ENCODE data around the gene SLC24A3. TPM values are rescaled to one million over a fixed set of nuclear protein-coding genes. Genes with fewer than 3 reads are reported as not detected.

SLC24A3 gene
- total and polyA plus RNA-seq, 2 experiments from 2014 or later = not detected

DNA sequence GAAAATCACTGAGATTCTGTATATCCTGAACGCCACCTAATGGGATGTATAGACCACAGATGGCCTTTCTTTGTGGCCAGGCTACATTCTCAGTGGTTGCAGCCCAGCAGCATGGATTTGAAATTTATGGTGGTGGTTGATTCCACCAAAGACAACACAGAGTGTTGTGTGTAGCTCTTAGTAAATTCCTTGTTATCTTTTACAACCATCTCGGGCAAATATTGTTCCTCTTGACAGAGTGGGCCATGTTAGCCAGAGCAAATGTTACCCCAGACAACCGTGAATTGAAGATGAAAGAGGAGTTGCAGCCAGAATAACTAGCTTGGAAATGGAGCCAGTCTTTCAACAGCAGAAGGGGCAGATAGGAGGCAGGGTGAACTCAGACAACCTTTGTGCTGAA, 39.5 kb downstream of the SLC24A3 start:
- no peaks in the 10 kb centered on the region for H4K20me1 ChIP-seq (ENCODE audit: insufficient read depth)
- H3K9me3 ChIP-seq (ENCODE audit: low read depth) = no peaks in the 10 kb centered on the region
- H3F3A ChIP-seq (ENCODE audit: insufficient read depth) = no peaks in the 10 kb centered on the region
- H3K4me1 ChIP-seq (ENCODE audit: insufficient read depth) = no peaks in the 10 kb centered on the region
- H3K36me3 ChIP-seq (ENCODE audit: low read depth) = no peaks in the 10 kb centered on the region
- no peak for DNase-seq
- no peaks in the 10 kb centered on the region for H3K9me2 ChIP-seq (ENCODE audit: insufficient read depth)
- H3K4me3 ChIP-seq = no peak overlapping the region
- 18 to 29% methylated on average over 3 of the region's 3 CpGs for WGBS, 2 experiments (ENCODE audit: low coverage in 1 of 2, low lambda C conversion rate in 2 of 2, missing lambda C conversion rate in 2 of 2)
- TF ChIP-seq EZH2phosphoT487 (IDR thresholded peaks at IDR 0.05; ENCODE audit: insufficient read depth, low read depth) (no peak), EZH2 (IDR thresholded peaks at IDR 0.05; ENCODE audit: insufficient read depth, poor library complexity, severe bottlenecking) (no peak)
- H3K79me2 ChIP-seq (ENCODE audit: insufficient read depth) = no peaks in the 10 kb centered on the region
- no peaks in the 10 kb centered on the region for H3K27me3 ChIP-seq (replicated peaks; ENCODE audit: insufficient read depth)
- H2AFZ ChIP-seq = no peak overlapping the region
- H3K9ac ChIP-seq = no peak overlapping the region
- in situ Hi-C loops (cut with MboI) = no loop called here
- H3K27ac ChIP-seq = no peak overlapping the region
- H3K4me2 ChIP-seq (ENCODE audit: unreplicated experiment) = no peak overlapping the region

DNA sequence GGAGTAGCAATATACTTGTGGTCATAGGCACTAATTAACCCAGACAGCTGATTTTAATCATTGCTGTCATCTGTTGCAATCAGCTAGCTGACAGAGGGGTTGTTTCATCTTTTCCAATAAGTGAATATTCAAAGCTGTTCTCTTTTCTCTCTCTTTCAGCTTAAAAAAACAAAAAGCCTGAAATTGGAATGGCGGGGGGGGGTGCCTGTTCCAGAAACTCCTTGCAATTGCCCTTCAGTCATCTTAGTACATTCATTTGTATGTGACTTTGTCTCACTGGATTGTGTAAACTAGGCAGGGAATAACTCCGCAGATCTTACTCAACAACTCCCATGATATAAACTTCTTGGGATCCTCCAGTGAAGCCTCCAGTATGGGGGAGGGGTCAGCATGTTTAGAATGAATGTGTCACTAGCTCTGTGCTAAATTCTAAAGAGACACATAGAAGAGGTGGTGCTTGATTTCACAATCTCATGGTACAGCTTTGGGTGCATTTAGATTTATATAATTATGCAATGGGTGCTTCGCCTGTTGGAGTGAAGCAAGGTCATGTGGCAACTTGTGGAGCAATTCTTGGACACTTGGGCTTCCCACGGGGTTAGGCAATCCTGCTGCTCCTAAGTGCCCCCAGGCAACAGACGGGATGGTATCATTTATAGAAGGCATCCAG, 40.1 kb downstream of the SLC24A3 start:
- no peak overlapping the region for H3K4me3 ChIP-seq
- H3K4me1 ChIP-seq (ENCODE audit: insufficient read depth) = no peaks in the 10 kb centered on the region
- in situ Hi-C loops (cut with MboI) = no loop called here
- H3K27me3 ChIP-seq (replicated peaks; ENCODE audit: insufficient read depth) = no peaks in the 10 kb centered on the region
- H3K4me2 ChIP-seq (ENCODE audit: unreplicated experiment) = no peak overlapping the region
- no peak overlapping the region for H3K9ac ChIP-seq
- no peak overlapping the region for H2AFZ ChIP-seq
- H3F3A ChIP-seq (ENCODE audit: insufficient read depth) = no peaks in the 10 kb centered on the region
- H4K20me1 ChIP-seq (ENCODE audit: insufficient read depth) = no peaks in the 10 kb centered on the region
- peak; percentile 55 for DNase-seq
- no peaks in the 10 kb centered on the region for H3K9me2 ChIP-seq (ENCODE audit: insufficient read depth)
- no peak overlapping the region for H3K27ac ChIP-seq
- H3K9me3 ChIP-seq (ENCODE audit: low read depth) = no peaks in the 10 kb centered on the region
- 2% methylated on average over 5 of the region's 5 CpGs for WGBS, 2 experiments (ENCODE audit: low coverage in 1 of 2, low lambda C conversion rate in 2 of 2, missing lambda C conversion rate in 2 of 2)
- no peak for TF ChIP-seq EZH2 (IDR thresholded peaks at IDR 0.05; ENCODE audit: insufficient read depth, poor library complexity, severe bottlenecking)
- TF ChIP-seq EZH2phosphoT487 (IDR thresholded peaks at IDR 0.05; ENCODE audit: insufficient read depth, low read depth) = no peak
- H3K79me2 ChIP-seq (ENCODE audit: insufficient read depth) = no peaks in the 10 kb centered on the region
- H3K36me3 ChIP-seq (ENCODE audit: low read depth) = no peaks in the 10 kb centered on the region

DNA sequence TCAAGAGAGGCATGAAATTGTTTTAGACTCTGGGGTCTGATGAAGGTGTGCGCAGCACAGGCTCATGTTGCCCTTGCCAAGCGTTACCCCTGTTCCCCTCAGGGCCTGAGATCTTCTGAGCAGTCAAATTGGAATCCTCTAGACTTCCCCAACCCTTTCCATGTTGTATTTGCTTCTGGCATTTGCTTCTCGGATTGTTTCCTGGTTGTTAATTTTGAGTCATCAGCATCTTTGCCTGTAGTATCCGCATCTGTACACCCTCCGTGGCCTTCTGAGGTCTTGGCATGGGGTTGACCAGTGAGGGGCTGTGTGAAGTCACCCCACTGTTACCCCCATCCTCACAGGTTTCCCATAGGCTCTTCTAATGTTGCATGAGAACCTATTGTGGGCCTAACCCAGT, 40.9 kb downstream of the SLC24A3 start:
- Histone ChIP-seq H3F3A (ENCODE audit: insufficient read depth) (no peaks in the 10 kb centered on the region), H3K27ac (no peak overlapping the region), H3K9me3 (ENCODE audit: low read depth) (no peaks in the 10 kb centered on the region), H2AFZ (no peak overlapping the region), H3K27me3 (replicated peaks; ENCODE audit: insufficient read depth) (no peaks in the 10 kb centered on the region), H3K9me2 (ENCODE audit: insufficient read depth) (no peaks in the 10 kb centered on the region), H3K4me3 (no peak overlapping the region), H3K4me1 (ENCODE audit: insufficient read depth) (no peaks in the 10 kb centered on the region), H3K4me2 (ENCODE audit: unreplicated experiment) (no peak overlapping the region), H4K20me1 (ENCODE audit: insufficient read depth) (no peaks in the 10 kb centered on the region), H3K9ac (no peak overlapping the region), H3K79me2 (ENCODE audit: insufficient read depth) (no peaks in the 10 kb centered on the region), H3K36me3 (ENCODE audit: low read depth) (no peaks in the 10 kb centered on the region)
- 33 to 37% methylated on average over 5 of the region's 5 CpGs for WGBS, 2 experiments (ENCODE audit: low coverage in 1 of 2, low lambda C conversion rate in 2 of 2, missing lambda C conversion rate in 2 of 2)
- DNase-seq = peak; percentile 2
- in situ Hi-C loops (cut with MboI) = no loop called here
- TF ChIP-seq EZH2 (IDR thresholded peaks at IDR 0.05; ENCODE audit: insufficient read depth, poor library complexity, severe bottlenecking) (no peak), EZH2phosphoT487 (IDR thresholded peaks at IDR 0.05; ENCODE audit: insufficient read depth, low read depth) (no peak)

DNA sequence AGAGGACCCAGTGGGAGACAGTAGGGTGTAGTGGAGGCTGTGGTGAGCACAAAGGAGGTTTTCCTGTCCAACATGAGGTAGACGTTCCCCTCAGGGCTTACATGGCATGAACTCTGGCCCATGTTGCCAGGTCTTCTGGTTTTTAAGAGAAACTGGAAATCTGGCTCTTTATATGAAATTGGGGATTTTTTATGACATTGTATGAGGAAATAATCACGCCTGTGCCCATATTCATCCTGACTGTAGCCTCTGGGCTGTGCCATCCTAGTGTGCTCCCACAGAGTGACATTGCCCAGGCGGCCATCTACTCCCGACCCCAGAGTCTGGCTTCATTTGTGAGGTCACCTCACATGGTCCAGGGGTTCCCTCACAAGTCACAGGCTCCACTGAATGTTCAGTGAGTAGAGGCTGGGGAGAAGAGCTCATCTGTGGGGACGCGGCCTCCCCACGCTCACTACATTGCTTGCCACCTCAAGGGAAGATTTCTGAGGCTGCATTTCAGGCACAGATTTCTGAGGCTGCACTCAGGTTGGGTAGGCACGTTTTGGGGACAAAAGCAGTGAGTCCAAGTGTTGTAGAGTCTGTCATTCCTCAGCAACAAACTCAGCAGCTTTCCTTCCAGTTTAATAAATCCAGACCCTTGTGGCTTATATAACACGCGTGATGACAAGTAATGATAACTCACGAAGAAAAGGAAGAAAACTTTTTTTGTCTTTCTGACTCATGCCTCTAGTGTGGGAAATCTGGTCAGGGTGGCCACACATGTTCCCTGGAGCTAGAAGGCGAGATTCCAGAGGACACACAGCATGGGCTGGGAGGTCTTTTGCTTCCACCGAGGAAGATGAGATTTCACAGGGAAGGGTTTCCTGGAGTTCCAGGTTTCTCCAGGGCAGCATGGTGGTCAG, 41.7 kb downstream of the SLC24A3 start:
- H3K4me1 ChIP-seq (ENCODE audit: insufficient read depth) = no peaks in the 10 kb centered on the region
- in situ Hi-C loops (cut with MboI) = no loop called here
- H3K27me3 ChIP-seq (replicated peaks; ENCODE audit: insufficient read depth) = no peaks in the 10 kb centered on the region
- no peak overlapping the region for H3K9ac ChIP-seq
- H3K4me3 ChIP-seq = no peak overlapping the region
- H3K4me2 ChIP-seq (ENCODE audit: unreplicated experiment) = no peak overlapping the region
- no peaks in the 10 kb centered on the region for H3F3A ChIP-seq (ENCODE audit: insufficient read depth)
- no peaks in the 10 kb centered on the region for H4K20me1 ChIP-seq (ENCODE audit: insufficient read depth)
- 18% methylated on average over 13 of the region's 13 CpGs for WGBS, 2 experiments (ENCODE audit: low coverage in 1 of 2, low lambda C conversion rate in 2 of 2, missing lambda C conversion rate in 2 of 2)
- DNase-seq = peak; percentile 62
- TF ChIP-seq EZH2phosphoT487 (IDR thresholded peaks at IDR 0.05; ENCODE audit: insufficient read depth, low read depth) = no peak
- TF ChIP-seq EZH2 (IDR thresholded peaks at IDR 0.05; ENCODE audit: insufficient read depth, poor library complexity, severe bottlenecking) = no peak
- H3K9me2 ChIP-seq (ENCODE audit: insufficient read depth) = no peaks in the 10 kb centered on the region
- H3K27ac ChIP-seq = no peak overlapping the region
- no peaks in the 10 kb centered on the region for H3K79me2 ChIP-seq (ENCODE audit: insufficient read depth)
- H2AFZ ChIP-seq = no peak overlapping the region
- no peaks in the 10 kb centered on the region for H3K9me3 ChIP-seq (ENCODE audit: low read depth)
- no peaks in the 10 kb centered on the region for H3K36me3 ChIP-seq (ENCODE audit: low read depth)
